Ovary (tissue), 9 donors: ENCODE measurements around the gene PPFIA2. TPM values are rescaled to one million over a fixed set of nuclear protein-coding genes. Genes with fewer than 3 reads are reported as not detected.
"Not testable (repeated sequence)": the region's sequence is repeated elsewhere in the genome, so short reads cannot be mapped to it uniquely, and the experiment has no call there.

Source experiments
- DNase-seq, 5 donors: peaks; one replicate each; pipeline ENCODE4 v3.0.0-alpha.2; 2019 to 2020
- H3K27ac ChIP-seq, 2 donors: fragments of 200-600 bp; one replicate each; pipeline versions ENCODE4 v1.5.1 to v1.8.0; 2019 to 2022
- H3K27me3 ChIP-seq: fragments of 200-600 bp; one replicate; pipeline ENCODE4 v1.8.0; 2022
- H3K36me3 ChIP-seq: fragments of 200-600 bp; sonication (generic); one replicate; pipeline ENCODE4 v1.5.1; 2019
- H3K4me1 ChIP-seq: one replicate; pipeline ENCODE4 v1.8.1; 2013; ENCODE audit warnings: mild to moderate bottlenecking, moderate library complexity; ENCODE audit not compliant: insufficient read depth
- H3K4me3 ChIP-seq: fragments of 200-600 bp; sonication (generic); one replicate; pipeline ENCODE4 v1.5.1; 2017
- H3K9me3 ChIP-seq, 2 donors: fragments of 200-600 bp in 1 of 2; sonication (generic) in 1 of 2; one replicate each; pipeline versions ENCODE4 v1.5.1 to v1.8.1; 2013 to 2019; ENCODE audit warnings: mild to moderate bottlenecking in 1 of 2, moderate library complexity in 1 of 2
- CTCF ChIP-seq, 3 donors: fragments of 450-650 bp in 2 of 3; fragments of 200-600 bp in 1 of 3; IDR thresholded peaks; one replicate each; pipeline versions ENCODE4 v1.5.1 to v1.8.0; 2016 to 2022; ENCODE audit warnings: antibody characterized with exemption in 3 of 3, mild to moderate bottlenecking in 1 of 3
- EP300 ChIP-seq: sonication (generic); formaldehyde crosslinking; IDR thresholded peaks from one replicate; pipeline ENCODE4 v1.6.1; 2017; ENCODE audit warnings: antibody characterized with exemption
- POLR2A ChIP-seq: fragments of 450-650 bp; IDR thresholded peaks from one replicate; pipeline ENCODE4 v1.6.1; 2017; ENCODE audit warnings: antibody characterized with exemption, mild to moderate bottlenecking, moderate library complexity
- WGBS, 3 donors: extraction: QIAGEN DNeasy Blood & Tissue Kit in 1 of 3; methylation state at CpG; one replicate each; pipeline versions ENCODE4 v1.1.5 to v1.1.7; 2013 to 2017; 5-methylcytosine and 5-hydroxymethylcytosine counted together
- intact Hi-C, 4 donors: fragments of 100-400 bp; cut with DNase I; formaldehyde crosslinking; loops; one replicate each; pipeline versions ENCODE4 v1.11.0 to v1.15.1; 2022 to 2023
- polyA plus RNA-seq, 2 donors: library from polyadenylated mRNA; stranded (reverse); fragments of 200-250 nt in 1 of 2; fragments of 350-450 nt in 1 of 2; fragmentation: Illumina TruSeq in 1 of 2; extraction: RNeasy Lipid Tissue Mini Kit (QIAGEN cat#74804) in 1 of 2; gene quantifications; one replicate each; pipeline ENCODE4 v1.2.3, GENCODE V29; 2013 to 2014
- total RNA-seq, 7 donors: library from RNA; depleted of rRNA in 2 of 7; stranded (reverse); fragments of >200 nt in 2 of 7; fragmentation: NEBNext Ultra II Directional in 3 of 7; extraction: Animal tissue kit (Norgen Biotek cat#: 25700) in 3 of 7; gene quantifications; one replicate each; pipeline versions ENCODE4 v1.1.0 to v1.2.4, GENCODE V29; 2016 to 2023
- donor health status: DM: no; HTN: no; CAD: no; lungs with moderate emphysema.
- donor health status: DM: no; HTN: no; CAD: no.
- donor health status: Bipolar disorder and iron deficiency.
- donor health status: DM: yes; HTN: yes; CAD: no.
- donor health status: DM: no; HTN: no; CAD: no.
- donor health status: DM: yes; HTN: yes; CAD: no.

The PPFIA2 gene
- total and polyA plus RNA-seq, 9 donors = 0.99 to 8.3 (median 3.4) TPM

- H3K9me3 ChIP-seq = no peaks in the 10 kb centered on the region
- no peak for DNase-seq
Observed at GRCh38 chr12:81597928-81598604, 161.1 kb downstream of the PPFIA2 start.

GRCh38 chr12:81596558-81596957 lies 162.6 kb downstream of the PPFIA2 start:
- H3K9me3 ChIP-seq = no peaks in the 10 kb centered on the region
- no peak overlapping the region for H3K27ac ChIP-seq
- WGBS, 3 donors = 78 to 89% (median 84%) methylated on average over 1 of the region's 1 CpG
- no peaks in the 10 kb centered on the region for H3K4me1 ChIP-seq
- no peaks in the 10 kb centered on the region for H3K36me3 ChIP-seq
- TF ChIP-seq CTCF (IDR thresholded peaks at IDR 0.05) (no peak), POLR2A (no peak), EP300 (no peak)
- no peaks in the 10 kb centered on the region for H3K27me3 ChIP-seq
- intact Hi-C loops = no loop called here
- DNase-seq = no peak
- H3K4me3 ChIP-seq = no peak overlapping the region

More at GRCh38 chr12:81597928-81598604, 161.1 kb downstream of the PPFIA2 start:
- intact Hi-C loops = no loop called here
- Histone ChIP-seq H3K4me3 (no peak overlapping the region), H3K36me3 (no peaks in the 10 kb centered on the region), H3K27me3 (no peaks in the 10 kb centered on the region), H3K27ac (no peak overlapping the region), H3K4me1 (no peaks in the 10 kb centered on the region)
- no peak for TF ChIP-seq CTCF (IDR thresholded peaks at IDR 0.05)
- TF ChIP-seq POLR2A = no peak
- TF ChIP-seq EP300 = no peak
- WGBS, 3 donors = 26 to 45% (median 30%) methylated on average over 7 of the region's 7 CpGs

- no peaks in the 10 kb centered on the region for H3K36me3 ChIP-seq
- H3K9me3 ChIP-seq = no peaks in the 10 kb centered on the region
- no peak overlapping the region for H3K4me3 ChIP-seq
- DNase-seq = no peak
- H3K27me3 ChIP-seq = no peaks in the 10 kb centered on the region
- H3K4me1 ChIP-seq = no peaks in the 10 kb centered on the region
- TF ChIP-seq CTCF (IDR thresholded peaks at IDR 0.05) = no peak
- TF ChIP-seq EP300 = no peak
- TF ChIP-seq POLR2A = no peak
- 90 to 93% (median 91%) methylated on average over 4 of the region's 4 CpGs for WGBS, 3 donors
- intact Hi-C loops = no loop called here
- no peak overlapping the region for H3K27ac ChIP-seq
Observed at GRCh38 chr12:81591256-81591655, 167.9 kb downstream of the PPFIA2 start.

- WGBS, 3 donors = 88 to 93% (median 90%) methylated on average over 2 of the region's 2 CpGs
- H3K36me3 ChIP-seq, H3K9me3 ChIP-seq, intact Hi-C loops, H3K4me3 ChIP-seq, DNase-seq, H3K27ac ChIP-seq, H3K27me3 ChIP-seq, H3K4me1 ChIP-seq: not testable (repeated sequence)
Observed at GRCh38 chr12:81590703-81591102, 168.4 kb downstream of the PPFIA2 start.

- Histone ChIP-seq H3K27ac (no peak overlapping the region), H3K4me3 (no peak overlapping the region), H3K4me1 (no peaks in the 10 kb centered on the region), H3K36me3 (no peaks in the 10 kb centered on the region), H3K9me3 (no peaks in the 10 kb centered on the region), H3K27me3 (no peaks in the 10 kb centered on the region)
- WGBS, 3 donors = 42 to 51% (median 46%) methylated on average over 1 of the region's 1 CpG
- TF ChIP-seq EP300 = no peak
- DNase-seq = no peak
- intact Hi-C loops = no loop called here
Observed at GRCh38 chr12:81588235-81589008, 170.7 kb downstream of the PPFIA2 start.
